B cell (primary cell): Measurements from ENCODE around the gene DTWD2. TPM values are rescaled to one million over a fixed set of nuclear protein-coding genes. Genes with fewer than 3 reads are reported as not detected.

Source experiments
- ATAC-seq: fragments of 200-7000 bp; cut with Tn5 transposase; one replicate; pipeline ENCODE4 v1.10.0; 2021; ENCODE audit warnings: low read depth, mild to moderate bottlenecking, moderate number of reproducible peaks, moderate library complexity
- CTCF ChIA-PET: fragments of 350-600 bp; sonication (Branson Sonifier 250); formaldehyde crosslinking; loops from one replicate; lab custom pipeline; 2021; ENCODE audit warnings: antibody characterized with exemption, inconsistent platforms; lab: Charles Lee
- POLR2A ChIA-PET: fragments of 350-600 bp; sonication (Branson Sonifier 250); formaldehyde crosslinking; loops from one replicate; lab custom pipeline; 2021; ENCODE audit warnings: antibody characterized with exemption; lab: Charles Lee
- DNase-seq: peaks from one replicate; pipeline ENCODE4 v3.0.0; 2013
- H2AFZ ChIP-seq: 2 replicates; pipeline ENCODE4 v1.6.1; 2012; ENCODE audit warnings: mild to moderate bottlenecking, low read depth, low read length; ENCODE audit not compliant: insufficient read depth, poor library complexity, severe bottlenecking
- H3K27ac ChIP-seq, 2 donors: 1 replicate in 1 of 2; 2 replicates in 1 of 2; pipeline ENCODE4 v1.5.1; 2012 to 2013; ENCODE audit warnings: low read length in 2 of 2, mild to moderate bottlenecking in 2 of 2, moderate library complexity in 1 of 2
- H3K27me3 ChIP-seq, 4 experiments: fragments of 200-600 bp in 1 of 4; sonication (generic) in 1 of 4; replicated peaks in 1 of 4; 1 replicate in 2 of 4; 2 replicates in 2 of 4; pipeline versions ENCODE4 v1.6.1 to v1.7.0; 2013 to 2016; ENCODE audit warnings: low read length in 3 of 4, mild to moderate bottlenecking in 2 of 4, mixed read lengths in 1 of 4, moderate library complexity in 1 of 4; ENCODE audit not compliant: insufficient read depth in 4 of 4, control insufficient read depth in 3 of 4; ENCODE audit errors: control extremely low read depth in 1 of 4
- H3K36me3 ChIP-seq, 2 experiments: replicated peaks in 1 of 2; 1 replicate in 1 of 2; 2 replicates in 1 of 2; pipeline versions ENCODE4 v1.6.1 to v1.7.1; 2013; ENCODE audit warnings: low read length in 1 of 2; ENCODE audit not compliant: insufficient read depth in 2 of 2, control insufficient read depth in 1 of 2; ENCODE audit errors: control extremely low read depth in 1 of 2, extremely low read depth in 1 of 2
- H3K4me1 ChIP-seq, 2 donors: fragments of 200-600 bp in 1 of 2; sonication (generic) in 1 of 2; 1 replicate in 1 of 2; 2 replicates in 1 of 2; pipeline versions ENCODE4 v1.5.1 to v1.6.1; 2013 to 2017; ENCODE audit warnings: low read length in 2 of 2; ENCODE audit not compliant: control insufficient read depth in 2 of 2, insufficient read depth in 2 of 2
- H3K4me2 ChIP-seq: replicated peaks from 2 replicates; pipeline ENCODE3; 2012; ENCODE audit warnings: mild to moderate bottlenecking, low read depth, low read length; ENCODE audit not compliant: poor library complexity, severe bottlenecking
- H3K4me3 ChIP-seq, 5 experiments: fragments of 200-600 bp in 1 of 5; sonication (generic) in 1 of 5; 1 replicate in 3 of 5; 2 replicates in 2 of 5; pipeline versions ENCODE4 v1.5.1 to v1.7.0; 2011 to 2016; ENCODE audit warnings: low read length in 4 of 5, mild to moderate bottlenecking in 4 of 5, low read depth in 2 of 5, control low read depth in 1 of 5, moderate library complexity in 1 of 5; ENCODE audit not compliant: insufficient read depth in 1 of 5; ENCODE audit errors: control extremely low read depth in 1 of 5, extremely low read depth in 1 of 5
- H3K79me2 ChIP-seq: fragments of 200-600 bp; sonication (generic); one replicate; pipeline ENCODE4 v1.6.0; 2016; ENCODE audit warnings: low read length; ENCODE audit not compliant: control insufficient read depth, insufficient read depth
- H3K9ac ChIP-seq: fragments of 200-600 bp; sonication (generic); 2 replicates; pipeline ENCODE4 v1.6.1; 2017; ENCODE audit warnings: mild to moderate bottlenecking, low read length, moderate library complexity
- H3K9me3 ChIP-seq, 3 donors: one replicate each; pipeline versions ENCODE4 v1.6.1 to v1.7.1; 2013; ENCODE audit warnings: low read length in 2 of 3; ENCODE audit not compliant: control insufficient read depth in 2 of 3, insufficient read depth in 1 of 3; ENCODE audit errors: control extremely low read depth in 1 of 3
- H4K20me1 ChIP-seq: 2 replicates; pipeline ENCODE4 v1.6.0; 2012; ENCODE audit warnings: mild to moderate bottlenecking, low read length; ENCODE audit not compliant: insufficient read depth, control insufficient read depth, poor library complexity, severe bottlenecking
- H3K27ac Mint-ChIP-seq: one replicate; pipeline ENCODE4 v1.8.0; 2021; ENCODE audit warnings: mixed read lengths
- H3K27me3 Mint-ChIP-seq: one replicate; pipeline ENCODE4 v1.8.0; 2021; ENCODE audit warnings: mixed read lengths
- H3K4me1 Mint-ChIP-seq: one replicate; pipeline ENCODE4 v1.8.0; 2021; ENCODE audit warnings: mixed read lengths
- H3K4me3 Mint-ChIP-seq: one replicate; pipeline ENCODE4 v1.8.0; 2021; ENCODE audit warnings: mixed read lengths
- H3K9me3 Mint-ChIP-seq: one replicate; pipeline ENCODE4 v1.8.0; 2022; ENCODE audit warnings: mixed read lengths; ENCODE audit not compliant: insufficient read depth
- EZH2 ChIP-seq: IDR thresholded peaks from 2 replicates; pipeline ENCODE4 v1.6.1; 2012; ENCODE audit warnings: borderline replicate concordance, low read depth, mild to moderate bottlenecking, moderate library complexity, low read length; ENCODE audit not compliant: insufficient read depth, poor library complexity, severe bottlenecking
- WGBS: methylation state at CpG from one replicate; pipeline ENCODE4 v1.1.5; 2013; ENCODE audit warnings: missing lambda C conversion rate; ENCODE audit not compliant: insufficient coverage; 5-methylcytosine and 5-hydroxymethylcytosine counted together
- intact Hi-C: fragments of 100-400 bp; cut with micrococcal nuclease; formaldehyde crosslinking; loops from one replicate; pipeline ENCODE4 v1.10.0; 2022
- polyA plus RNA-seq: library from polyadenylated mRNA; depleted of rRNA; stranded (reverse); fragments of >200 nt; gene quantifications from 2 replicates; pipeline ENCODE4 v1.2.3, GENCODE V29; 2012
- small RNA-seq: library from RNA; depleted of rRNA; stranded (forward); fragments of <200 nt; gene quantifications from one replicate; pipeline ENCODE3, GENCODE V24; 2012; ENCODE audit warnings: low replicate concordance, low read depth; ENCODE audit not compliant: insufficient read length
- total RNA-seq, 2 donors: library from RNA; stranded (reverse); fragments of 120-200 nt in 1 of 2; gene quantifications; 1 replicate in 1 of 2; 2 replicates in 1 of 2; pipeline versions ENCODE4 v1.2.3 to v1.2.4, GENCODE V29; 2013 to 2022
- TF ChIP-seq, protein P1 (sequence below): fragments of 200-600 bp; IDR thresholded peaks from one replicate; pipeline ENCODE4 v1.8.0; 2022; ENCODE audit warnings: antibody characterized with exemption, mild to moderate bottlenecking

The DTWD2 gene
- total and polyA plus RNA-seq, 2 donors (not counting 1 experiment from before 2014, with no cell fraction given) = 3.7 to 6.0 TPM

DNA sequence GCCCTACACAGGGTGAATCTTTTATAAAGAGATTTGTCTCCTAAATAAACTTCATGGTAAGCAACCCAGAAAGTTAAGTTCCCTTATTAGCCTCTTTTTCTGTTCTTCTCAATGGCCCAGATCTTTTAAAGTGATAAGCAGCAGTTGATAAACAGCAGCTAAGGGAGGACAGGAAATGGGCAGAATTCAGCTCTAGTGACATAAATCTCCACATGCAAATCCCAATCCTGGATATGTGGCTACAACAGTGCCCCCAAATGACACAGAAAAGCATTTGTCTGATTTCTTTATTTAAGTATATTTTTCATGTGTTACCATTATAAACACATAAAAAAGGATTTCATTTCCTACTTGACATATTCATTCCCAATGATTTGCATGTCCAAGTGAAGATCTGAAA, 199.0 kb downstream of the DTWD2 start:
- TF ChIP-seq, protein P1, sequence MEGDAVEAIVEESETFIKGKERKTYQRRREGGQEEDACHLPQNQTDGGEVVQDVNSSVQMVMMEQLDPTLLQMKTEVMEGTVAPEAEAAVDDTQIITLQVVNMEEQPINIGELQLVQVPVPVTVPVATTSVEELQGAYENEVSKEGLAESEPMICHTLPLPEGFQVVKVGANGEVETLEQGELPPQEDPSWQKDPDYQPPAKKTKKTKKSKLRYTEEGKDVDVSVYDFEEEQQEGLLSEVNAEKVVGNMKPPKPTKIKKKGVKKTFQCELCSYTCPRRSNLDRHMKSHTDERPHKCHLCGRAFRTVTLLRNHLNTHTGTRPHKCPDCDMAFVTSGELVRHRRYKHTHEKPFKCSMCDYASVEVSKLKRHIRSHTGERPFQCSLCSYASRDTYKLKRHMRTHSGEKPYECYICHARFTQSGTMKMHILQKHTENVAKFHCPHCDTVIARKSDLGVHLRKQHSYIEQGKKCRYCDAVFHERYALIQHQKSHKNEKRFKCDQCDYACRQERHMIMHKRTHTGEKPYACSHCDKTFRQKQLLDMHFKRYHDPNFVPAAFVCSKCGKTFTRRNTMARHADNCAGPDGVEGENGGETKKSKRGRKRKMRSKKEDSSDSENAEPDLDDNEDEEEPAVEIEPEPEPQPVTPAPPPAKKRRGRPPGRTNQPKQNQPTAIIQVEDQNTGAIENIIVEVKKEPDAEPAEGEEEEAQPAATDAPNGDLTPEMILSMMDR = no peak
- TF ChIP-seq EZH2 = no peak

DNA sequence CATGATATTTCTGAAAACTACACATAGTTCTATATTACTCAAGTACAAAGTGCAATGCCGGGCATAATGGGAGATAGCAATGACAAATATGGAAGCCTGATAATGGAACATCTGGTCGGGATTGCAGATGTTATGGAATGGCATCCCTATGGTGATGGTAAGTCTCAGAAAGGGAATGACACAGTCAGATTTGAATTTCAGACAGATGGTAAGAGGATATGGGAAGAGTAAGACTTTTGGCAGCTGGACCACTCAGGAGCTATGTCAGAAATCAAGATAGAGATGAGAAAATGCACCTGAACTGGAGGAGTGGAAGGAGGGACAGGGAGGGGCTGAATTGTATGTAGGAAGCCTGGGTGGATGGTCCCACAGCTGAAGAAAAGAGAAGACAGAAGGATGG, 200.0 kb downstream of the DTWD2 start:
- peaks cover 12% of the 10 kb centered on the region for H3K27me3 Mint-ChIP-seq
- Histone ChIP-seq H3K4me3 (no peak overlapping the region), H3K27ac (no peak overlapping the region), H3K79me2 (no peaks in the 10 kb centered on the region), H3K4me1 (no peaks in the 10 kb centered on the region), H3K4me2 (no peak overlapping the region), H2AFZ (no peak overlapping the region), H4K20me1 (no peaks in the 10 kb centered on the region), H3K27me3 (no peaks in the 10 kb centered on the region), H3K9ac (no peak overlapping the region), H3K9me3 (no peaks in the 10 kb centered on the region), H3K36me3 (no peaks in the 10 kb centered on the region)
- DNase-seq (no peak), ATAC-seq (no peak)
- POLR2A ChIA-PET = no interaction called here
- WGBS = 82% methylated on average over 2 of the region's 2 CpGs
- no peaks in the 10 kb centered on the region for H3K4me1 Mint-ChIP-seq
- H3K4me3 Mint-ChIP-seq = no peak overlapping the region
- CTCF ChIA-PET = no interaction called here
- intact Hi-C loops = no loop called here
- no peak for TF ChIP-seq EZH2
- TF ChIP-seq, protein P1 = no peak
- H3K27ac Mint-ChIP-seq = no peak overlapping the region
- H3K9me3 Mint-ChIP-seq = no peaks in the 10 kb centered on the region

More for the DNA sequence above, 199.0 kb downstream of the DTWD2 start:
- no peaks in the 10 kb centered on the region for H3K79me2 ChIP-seq
- no peaks in the 10 kb centered on the region for H3K9me3 Mint-ChIP-seq
- no peak overlapping the region for H3K27ac Mint-ChIP-seq
- H3K27ac ChIP-seq = no peak overlapping the region
- no peak for DNase-seq
- no peak overlapping the region for H3K4me3 Mint-ChIP-seq
- intact Hi-C loops = no loop called here
- peaks cover 7% of the 10 kb centered on the region for H3K27me3 Mint-ChIP-seq
- H3K4me1 ChIP-seq = no peaks in the 10 kb centered on the region
- H3K4me1 Mint-ChIP-seq = no peaks in the 10 kb centered on the region
- H3K27me3 ChIP-seq = no peaks in the 10 kb centered on the region
- no peak overlapping the region for H3K9ac ChIP-seq
- H3K36me3 ChIP-seq = no peaks in the 10 kb centered on the region
- no peaks in the 10 kb centered on the region for H4K20me1 ChIP-seq
- no peak overlapping the region for H3K4me2 ChIP-seq
- CTCF ChIA-PET = no interaction called here
- H3K4me3 ChIP-seq = no peak overlapping the region
- ATAC-seq = no peak
- no peaks in the 10 kb centered on the region for H3K9me3 ChIP-seq
- H2AFZ ChIP-seq = no peak overlapping the region
- POLR2A ChIA-PET = no interaction called here

Small RNA genes lying within 50 kb of the gene (small RNA-seq; reads per million reads assigned to genes)
- not detected for gene RNU6-373P

Other genes starting within 250 kb of the DTWD2 start
- gene DMXL1, start 82.5 kb upstream of the DTWD2 start, total RNA-seq = 129 and 135 TPM in 2 replicates
- gene DMXL1, start 82.5 kb upstream of the DTWD2 start, polyA plus RNA-seq = 37.9 and 39.4 TPM in 2 replicates